GM12878 (cell line): Measurements from ENCODE around the gene NTRK1. TPM values are rescaled to one million over a fixed set of nuclear protein-coding genes. Genes with fewer than 3 reads are reported as not detected.

Experiments
- IRF4 ChIP-seq: IDR thresholded peaks from 2 replicates; pipeline ENCODE4 v1.6.1; 2011; ENCODE audit warnings: low read depth, low read length
- IRF5 ChIP-seq: fragments of 450-650 bp; IDR thresholded peaks from 2 replicates; pipeline ENCODE4 v1.6.1; 2017; ENCODE audit warnings: borderline replicate concordance
- JUNB ChIP-seq: IDR thresholded peaks from 2 replicates; pipeline ENCODE4 v1.6.1; 2016; ENCODE audit warnings: antibody characterized with exemption, mild to moderate bottlenecking
- LARP7 ChIP-seq: fragments of 450-650 bp; IDR thresholded peaks from 2 replicates; pipeline ENCODE4 v1.6.1; 2017; ENCODE audit warnings: mild to moderate bottlenecking
- MXI1 ChIP-seq: fragments of 150-350 bp; IDR thresholded peaks from 2 replicates; pipeline ENCODE4 v1.6.1; 2011; ENCODE audit warnings: low read depth, mild to moderate bottlenecking, inconsistent platforms, low read length, improper control_type of control experiment
- NFYB ChIP-seq: IDR thresholded peaks from 2 replicates; pipeline ENCODE4 v1.6.1; 2011; ENCODE audit warnings: low read depth, mild to moderate bottlenecking, low read length, improper control_type of control experiment, moderate library complexity; ENCODE audit not compliant: insufficient read depth
- PRDM15 ChIP-seq: fragments of 450-650 bp; formaldehyde crosslinking; IDR thresholded peaks from 2 replicates; pipeline ENCODE4 v1.4.0; 2020; ENCODE audit warnings: mild to moderate bottlenecking, moderate library complexity
- SP1 ChIP-seq: IDR thresholded peaks from one replicate; pipeline ENCODE4 v1.6.1; 2011; ENCODE audit warnings: low read depth, low read length
- SREBF2 ChIP-seq: IDR thresholded peaks from 2 replicates; pipeline ENCODE4 v1.6.1; 2012; ENCODE audit warnings: mild to moderate bottlenecking, low read length
- STAT1 ChIP-seq: fragments of 450-650 bp; conservative IDR thresholded peaks from 2 replicates; pipeline ENCODE4 v1.6.1; 2014; ENCODE audit warnings: antibody characterized with exemption, mild to moderate bottlenecking
- WRNIP1 ChIP-seq: IDR thresholded peaks from 2 replicates; pipeline ENCODE4 v1.6.1; 2011; ENCODE audit warnings: low read depth, low read length, improper control_type of control experiment, borderline replicate concordance
- YBX1 ChIP-seq: fragments of 450-650 bp; IDR thresholded peaks from 2 replicates; pipeline ENCODE4 v1.6.1; 2016; ENCODE audit warnings: antibody characterized with exemption
- ZBTB11 ChIP-seq: fragments of 450-650 bp; formaldehyde crosslinking; IDR thresholded peaks from 2 replicates; pipeline ENCODE4 v1.5.0; 2022; ENCODE audit warnings: mild to moderate bottlenecking, missing genetic modification characterization
- polyA plus RNA-seq, 11 experiments: library from polyadenylated mRNA; depleted of rRNA in 4 of 11; unstranded in 6 of 11; stranded (reverse) in 5 of 11; fragments of >200 nt; fragmentation: Nextera tagmentation in 4 of 11; fragmentation: Illumina TruSeq in 1 of 11; extraction: Ambion mirVana in 4 of 11; extraction: Trizol in 1 of 11; gene quantifications; 1 replicate in 1 of 11; 2 replicates in 10 of 11; pipeline versions ENCODE4 v1.2.1 to v1.2.3, GENCODE V29; 2011 to 2016; ENCODE audit warnings: inconsistent platforms in 2 of 11, missing spikeins in 2 of 11, low read depth in 1 of 11
- total RNA-seq, 4 experiments: library from RNA; depleted of rRNA in 3 of 4; stranded (reverse); fragments of >200 nt in 3 of 4; fragmentation: Illumina TruSeq in 1 of 4; extraction: Trizol in 1 of 4; gene quantifications; 2 replicates each; pipeline versions ENCODE4 v1.2.1 to v1.2.3, GENCODE V29; 2013 to 2021

Gene NTRK1
- total and polyA plus RNA-seq, 10 of the 15 experiments (the other 5 are each of a cell fraction or from before 2014, with no cell fraction given), result 0.10 to 0.56 (median 0.40) TPM; not detected in 7

- TF ChIP-seq ZBTB11, result no peak
- no peak for TF ChIP-seq IRF5
- TF ChIP-seq SREBF2, result no peak
- TF ChIP-seq NFYB, result no peak
- no peak for TF ChIP-seq MXI1
- no peak for TF ChIP-seq WRNIP1
- no peak for TF ChIP-seq YBX1
- no peak for TF ChIP-seq PRDM15 (CRISPR knock-in tag)
- no peak for TF ChIP-seq IRF4
- TF ChIP-seq LARP7, result no peak
- TF ChIP-seq SP1, result no peak
- TF ChIP-seq JUNB, result no peak
- no peak for TF ChIP-seq STAT1
- TF ChIP-seq, all 136 proteins: peak for 0
These were observed 38.5 kb downstream of the NTRK1 start (continued) for GRCh38 chr1:156898971-156899664.
